K562 (cell line): ENCODE results near the gene MTSS2. TPM values are rescaled to one million over a fixed set of nuclear protein-coding genes. Genes with fewer than 3 reads are reported as not detected.

Experiments
- ATAC-seq: fragments of 200-7000 bp; cut with Tn5 transposase; 3 replicates; pipeline ENCODE4 v1.9.1; 2020; ENCODE audit warnings: moderate library complexity
- BruUV-seq: library from RNA; stranded (reverse); fragments of 400-500 nt; replicated peaks from 2 replicates; lab custom pipeline; 2021; lab: Mats Ljungman, UMichigan
- CTCF ChIA-PET: fragments of 300-600 bp; formaldehyde crosslinking; extraction: SDS; loops from one replicate; lab custom pipeline; 2021; ENCODE audit warnings: low intra/inter-chr PET ratio; lab: Yijun Ruan, JAX
- POLR2A ChIA-PET: fragments of 300-600, 350-650 bp; sonication (Branson Sonifier 250); formaldehyde crosslinking; extraction: SDS; loops from one replicate; lab custom pipeline; 2021; ENCODE audit warnings: antibody characterized with exemption, inconsistent platforms; lab: Yijun Ruan, JAX
- DNase-seq, 4 experiments: peaks; one replicate each; pipeline versions ENCODE4 v3.0.0 to v3.0.0-alpha.2; 2011 to 2018; ENCODE audit warnings: low spot score in 3 of 4, mixed read lengths in 3 of 4; ENCODE audit errors: extremely low read depth in 1 of 4
- FAIRE-seq: peaks from 2 replicates; lab custom pipeline; 2011; peaks lifted over from hg19 to GRCh38; lab: Jason Lieb, UNC
- H2AFZ ChIP-seq: 2 replicates; pipeline ENCODE4 v1.6.0; 2011; ENCODE audit warnings: low read depth, low read length, control low read depth, inconsistent platforms
- H3K27ac ChIP-seq: fragments of 200-600 bp; 3 replicates; pipeline ENCODE4 v1.8.0; 2011; ENCODE audit warnings: low read depth, mild to moderate bottlenecking, control low read depth, inconsistent platforms, low read length, moderate library complexity, mixed read lengths; ENCODE audit errors: extremely low read depth
- H3K27me3 ChIP-seq, 2 experiments: fragments of 300-600 bp in 1 of 2; 2 replicates in 1 of 2; 3 replicates in 1 of 2; pipeline versions ENCODE4 v1.6.0 to v1.8.0; 2011; ENCODE audit warnings: inconsistent platforms in 2 of 2, low read length in 2 of 2, mild to moderate bottlenecking in 1 of 2, mixed read lengths in 1 of 2, moderate library complexity in 1 of 2; ENCODE audit not compliant: control insufficient read depth in 2 of 2, insufficient read depth in 2 of 2
- H3K36me3 ChIP-seq: fragments of 300-600 bp; 3 replicates; pipeline ENCODE4 v1.8.0; 2011; ENCODE audit warnings: mild to moderate bottlenecking, low read length, inconsistent platforms; ENCODE audit not compliant: control insufficient read depth, insufficient read depth
- H3K4me1 ChIP-seq, 2 experiments: fragments of 200-600 bp in 1 of 2; replicated peaks in 1 of 2; 2 replicates in 1 of 2; 3 replicates in 1 of 2; pipeline versions ENCODE4 v1.5.1 to v1.8.0; 2011; ENCODE audit warnings: inconsistent platforms in 2 of 2, low read length in 2 of 2, mild to moderate bottlenecking in 1 of 2, mixed read lengths in 1 of 2, moderate library complexity in 1 of 2; ENCODE audit not compliant: control insufficient read depth in 2 of 2, insufficient read depth in 2 of 2
- H3K4me2 ChIP-seq: 2 replicates; pipeline ENCODE4 v1.6.1; 2011; ENCODE audit warnings: low read length, control low read depth, inconsistent platforms, mixed read lengths; ENCODE audit not compliant: insufficient read depth
- H3K4me3 ChIP-seq: fragments of 200-600 bp; sonication (generic), shearing (Covaris generic); 2 replicates; pipeline ENCODE4 v1.5.1; 2016; ENCODE audit warnings: control low read depth, inconsistent platforms
- H3K79me2 ChIP-seq: fragments of 200-600 bp; 3 replicates; pipeline ENCODE4 v1.8.0; 2011; ENCODE audit warnings: low read length, inconsistent platforms; ENCODE audit not compliant: control insufficient read depth, insufficient read depth
- H3K9ac ChIP-seq, 2 experiments: 2 replicates each; pipeline versions ENCODE4 v1.6.0 to v1.6.1; 2011; ENCODE audit warnings: low read depth in 2 of 2, low read length in 2 of 2, control low read depth in 1 of 2, inconsistent platforms in 1 of 2, mild to moderate bottlenecking in 1 of 2, mixed read lengths in 1 of 2; ENCODE audit not compliant: insufficient read depth in 1 of 2
- H3K9me1 ChIP-seq: one replicate; pipeline ENCODE4 v1.6.0; 2011; ENCODE audit warnings: inconsistent platforms, mild to moderate bottlenecking, low read length, moderate library complexity; ENCODE audit not compliant: control insufficient read depth, insufficient read depth
- H3K9me3 ChIP-seq: replicated peaks from 2 replicates; pipeline ENCODE4 v1.5.1; 2011; ENCODE audit warnings: low read depth, low read length, inconsistent platforms; ENCODE audit not compliant: control insufficient read depth, insufficient read depth
- H4K20me1 ChIP-seq: replicated peaks from 2 replicates; pipeline ENCODE4 v1.6.1; 2011; ENCODE audit warnings: low read length, inconsistent platforms, mixed read lengths; ENCODE audit not compliant: control insufficient read depth, insufficient read depth
- PHF20 ChIP-seq: fragments of 450-650 bp; IDR thresholded peaks from 2 replicates; pipeline ENCODE4 v1.6.1; 2018; ENCODE audit not compliant: partially characterized antibody
- ZFPM2 ChIP-seq: fragments of 250-450 bp; sonication (Bioruptor Pico); IDR thresholded peaks from 2 replicates; pipeline ENCODE4 v1.5.1; 2022; ENCODE audit warnings: mild to moderate bottlenecking
- WGBS: fragments of 100-300 bp; shearing (Covaris generic); methylation state at CpG from one replicate; pipeline ENCODE4 v1.1.6; 2016; ENCODE audit warnings: low coverage, mixed read lengths; ENCODE audit not compliant: insufficient coverage; ENCODE audit errors: missing lambda C conversion rate; 5-methylcytosine and 5-hydroxymethylcytosine counted together
- in situ Hi-C: fragments of 300-500 bp; cut with MboI; formaldehyde crosslinking; loops from 4 replicates; pipeline ENCODE4 v1.15.0; 2018; ENCODE audit warnings: inconsistent platforms, mixed read lengths
- intact Hi-C: fragments of 100-400 bp; cut with micrococcal nuclease; formaldehyde crosslinking; loops from 2 replicates; pipeline ENCODE4 v1.14.2; 2022
- polyA plus RNA-seq, 8 experiments: library from polyadenylated mRNA; depleted of rRNA in 4 of 8; stranded (reverse) in 5 of 8; unstranded in 3 of 8; fragments of >200 nt; fragmentation: Nextera tagmentation in 2 of 8; fragmentation: Illumina TruSeq in 1 of 8; extraction: Ambion mirVana in 2 of 8; extraction: Trizol in 1 of 8; gene quantifications; 2 replicates each; pipeline versions ENCODE4 v1.2.1 to v1.2.3, GENCODE V29; 2011 to 2014; ENCODE audit warnings: inconsistent platforms in 1 of 8, missing spikeins in 1 of 8
- total RNA-seq, 7 experiments: library from RNA; depleted of rRNA in 6 of 7; stranded (reverse); fragments of >200 nt in 6 of 7; fragmentation: Illumina TruSeq in 2 of 7; extraction: Trizol in 2 of 7; gene quantifications; 2 replicates each; pipeline versions ENCODE4 v1.2.1 to v1.2.3, GENCODE V29; 2011 to 2021; ENCODE audit warnings: low replicate concordance in 1 of 7
- TF ChIP-seq, protein P1 (sequence below): sonication (generic); formaldehyde crosslinking; IDR thresholded peaks from 2 replicates; pipeline ENCODE4 v1.9.0; 2022; ENCODE audit warnings: mild to moderate bottlenecking, missing genetic modification reagents

MTSS2 gene
- total and polyA plus RNA-seq, 9 of the 15 experiments (the other 6 are each of a cell fraction or from before 2014, with no cell fraction given): 0.11 to 60.3 (median 16.9) TPM

DNA sequence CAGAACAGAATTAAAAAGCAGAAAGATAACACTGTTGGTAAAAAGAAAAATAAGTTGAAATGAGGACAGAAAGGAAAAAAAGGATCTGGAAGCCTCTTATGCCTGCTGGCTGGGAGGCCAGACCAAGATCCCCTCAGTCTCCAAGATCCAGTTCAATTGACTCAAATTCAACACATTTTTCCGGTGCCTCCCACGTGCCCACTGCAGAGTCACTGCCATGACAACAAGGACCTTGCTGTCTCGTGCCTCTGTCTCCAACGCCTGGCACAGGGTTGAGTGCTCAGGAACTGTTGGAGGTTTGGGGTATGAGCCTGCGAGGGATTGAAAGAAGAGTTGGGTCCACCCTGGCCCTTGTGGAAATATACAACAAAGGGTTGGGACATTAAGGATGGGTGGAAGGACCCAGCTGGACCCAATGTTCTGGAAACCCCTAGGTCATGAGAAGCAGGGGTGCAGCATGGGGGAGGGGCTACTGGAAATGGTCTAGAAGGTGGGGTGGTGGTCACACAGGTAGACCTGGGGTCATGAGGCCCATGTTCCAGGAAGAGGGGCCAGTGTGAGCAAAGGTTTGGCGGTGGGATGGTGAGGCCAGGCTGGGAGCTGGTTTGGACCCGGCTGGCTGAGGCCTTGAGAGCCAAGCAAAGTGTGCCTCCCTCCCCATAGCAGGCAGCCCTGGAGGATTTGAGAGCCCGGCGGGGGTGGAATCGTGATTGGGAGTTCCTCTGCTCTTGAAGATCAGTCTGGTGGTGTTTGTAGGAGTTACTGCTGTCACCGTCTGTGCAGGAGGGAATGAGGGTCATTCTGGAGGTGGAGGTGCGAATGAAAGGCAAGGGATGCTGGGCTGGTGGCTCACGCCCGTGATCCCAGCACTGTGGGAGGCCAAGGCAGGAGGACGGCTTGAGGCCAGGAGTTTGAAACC, 38.2 kb downstream of the MTSS2 start:
- FAIRE-seq (no peak), ATAC-seq (no peak), DNase-seq (no peak)
- CTCF ChIA-PET: no interaction called here
- intact Hi-C loops (no loop called here), in situ Hi-C loops (no loop called here)
- no peak overlapping the region for H3K4me2 ChIP-seq
- POLR2A ChIA-PET: no interaction called here
- no peaks in the 10 kb centered on the region for H3K9me1 ChIP-seq
- no TSS peak for BruUV-seq
- no peak overlapping the region for H2AFZ ChIP-seq
- no peak overlapping the region for H3K27ac ChIP-seq
- H3K9ac ChIP-seq: 0 out of 4 replicates have a peak overlapping the region, but pooled peaks of 1 of the 2 experiments have one; percentile 23
- no peak overlapping the region for H3K4me3 ChIP-seq
- H3K9me3 ChIP-seq: no peaks in the 10 kb centered on the region
- H3K4me1 ChIP-seq: peaks cover 0 to 15% of the 10 kb centered on the region in 2 experiments; a peak in 3 of 5 replicates
- H3K36me3 ChIP-seq: no peaks in the 10 kb centered on the region
- WGBS: 14% methylated on average over 15 of the region's 15 CpGs
- no peaks in the 10 kb centered on the region; the same call in 1 of the 2 replicates for H4K20me1 ChIP-seq
- H3K79me2 ChIP-seq: no peaks in the 10 kb centered on the region
- TF ChIP-seq, protein P1, sequence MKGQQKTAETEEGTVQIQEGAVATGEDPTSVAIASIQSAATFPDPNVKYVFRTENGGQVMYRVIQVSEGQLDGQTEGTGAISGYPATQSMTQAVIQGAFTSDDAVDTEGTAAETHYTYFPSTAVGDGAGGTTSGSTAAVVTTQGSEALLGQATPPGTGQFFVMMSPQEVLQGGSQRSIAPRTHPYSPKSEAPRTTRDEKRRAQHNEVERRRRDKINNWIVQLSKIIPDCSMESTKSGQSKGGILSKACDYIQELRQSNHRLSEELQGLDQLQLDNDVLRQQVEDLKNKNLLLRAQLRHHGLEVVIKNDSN (CRISPR knock-in tag): 0 out of 2 replicates have a peak, but pooled peaks have one; percentile 11
- TF ChIP-seq ZFPM2 (CRISPR knock-in tag) (no peak), PHF20 (no peak)
- H3K27me3 ChIP-seq: peaks cover 17 to 38% of the 10 kb centered on the region in 2 experiments; a peak in 3 of 5 replicates
